Mesodermal cell (in vitro differentiated cells): Measurements from ENCODE around the gene ADGRG3. TPM values are rescaled to one million over a fixed set of nuclear protein-coding genes. Genes with fewer than 3 reads are reported as not detected.

Experiments used
- H3K27ac ChIP-seq: 2 replicates; pipeline ENCODE4 v1.7.0; 2013; ENCODE audit warnings: mild to moderate bottlenecking, low read depth, low read length, moderate library complexity; ENCODE audit not compliant: severe bottlenecking
- H3K36me3 ChIP-seq: 2 replicates; pipeline ENCODE4 v1.7.1; 2013; ENCODE audit warnings: mild to moderate bottlenecking, low read length, moderate library complexity; ENCODE audit not compliant: control insufficient read depth, insufficient read depth
- H3K4me1 ChIP-seq: one replicate; pipeline ENCODE4 v1.7.1; 2013; ENCODE audit warnings: mild to moderate bottlenecking, low read length; ENCODE audit not compliant: insufficient read depth, control insufficient read depth, poor library complexity, severe bottlenecking
- H3K4me3 ChIP-seq: 2 replicates; pipeline ENCODE4 v1.7.0; 2013; ENCODE audit warnings: low read length, control low read depth, mild to moderate bottlenecking; ENCODE audit not compliant: insufficient read depth, poor library complexity, severe bottlenecking; ENCODE audit errors: extremely low read depth
- H3K9me3 ChIP-seq: 2 replicates; pipeline ENCODE4 v1.7.1; 2013; ENCODE audit warnings: mild to moderate bottlenecking, low read length, moderate library complexity; ENCODE audit not compliant: control insufficient read depth
- WGBS, 2 experiments: methylation state at CpG; one replicate each; pipeline ENCODE4 v1.1.5; 2013; ENCODE audit warnings: missing lambda C conversion rate in 2 of 2; ENCODE audit not compliant: insufficient coverage in 2 of 2; 5-methylcytosine and 5-hydroxymethylcytosine counted together
- polyA plus RNA-seq, 2 experiments: library from polyadenylated mRNA; stranded (reverse); fragments of 50-300 nt; gene quantifications; one replicate each; pipeline ENCODE4 v1.2.3, GENCODE V29; 2013

Gene ADGRG3, protein sequence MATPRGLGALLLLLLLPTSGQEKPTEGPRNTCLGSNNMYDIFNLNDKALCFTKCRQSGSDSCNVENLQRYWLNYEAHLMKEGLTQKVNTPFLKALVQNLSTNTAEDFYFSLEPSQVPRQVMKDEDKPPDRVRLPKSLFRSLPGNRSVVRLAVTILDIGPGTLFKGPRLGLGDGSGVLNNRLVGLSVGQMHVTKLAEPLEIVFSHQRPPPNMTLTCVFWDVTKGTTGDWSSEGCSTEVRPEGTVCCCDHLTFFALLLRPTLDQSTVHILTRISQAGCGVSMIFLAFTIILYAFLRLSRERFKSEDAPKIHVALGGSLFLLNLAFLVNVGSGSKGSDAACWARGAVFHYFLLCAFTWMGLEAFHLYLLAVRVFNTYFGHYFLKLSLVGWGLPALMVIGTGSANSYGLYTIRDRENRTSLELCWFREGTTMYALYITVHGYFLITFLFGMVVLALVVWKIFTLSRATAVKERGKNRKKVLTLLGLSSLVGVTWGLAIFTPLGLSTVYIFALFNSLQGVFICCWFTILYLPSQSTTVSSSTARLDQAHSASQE
- not detected for polyA plus RNA-seq (2013, experiment 1 of 2)
- 0.40 TPM for polyA plus RNA-seq (2013, experiment 2 of 2)

GRCh38 chr16:57668263-57668571 is at the start of gene ADGRG3:
ADGRG3 (plus strand) TSS chr16:57668306; CDS start chr16:57668348, 42 bp downstream.
- WGBS, 2 experiments, result 94 to 98% methylated on average over 5 to 8 of the region's 11 CpGs
- Histone ChIP-seq H3K36me3 (no peaks in the 10 kb centered on the region), H3K27ac (no peak within 1 kb of the TSS), H3K4me1 (peaks cover 22% of the 10 kb centered on the region), H3K9me3 (no peaks in the 10 kb centered on the region), H3K4me3 (no peak within 1 kb of the TSS)

GRCh38 chr16:57619133-57619605 is 48.9 kb upstream of the ADGRG3 start:
- peaks cover 8% of the 10 kb centered on the region for H3K4me1 ChIP-seq
- H3K9me3 ChIP-seq, result no peaks in the 10 kb centered on the region
- no peak overlapping the region for H3K27ac ChIP-seq
- WGBS, 2 experiments, result 88 to 94% methylated on average over 3 to 8 of the region's 8 CpGs
- H3K36me3 ChIP-seq, result no peaks in the 10 kb centered on the region
- no peak overlapping the region for H3K4me3 ChIP-seq

DNA sequence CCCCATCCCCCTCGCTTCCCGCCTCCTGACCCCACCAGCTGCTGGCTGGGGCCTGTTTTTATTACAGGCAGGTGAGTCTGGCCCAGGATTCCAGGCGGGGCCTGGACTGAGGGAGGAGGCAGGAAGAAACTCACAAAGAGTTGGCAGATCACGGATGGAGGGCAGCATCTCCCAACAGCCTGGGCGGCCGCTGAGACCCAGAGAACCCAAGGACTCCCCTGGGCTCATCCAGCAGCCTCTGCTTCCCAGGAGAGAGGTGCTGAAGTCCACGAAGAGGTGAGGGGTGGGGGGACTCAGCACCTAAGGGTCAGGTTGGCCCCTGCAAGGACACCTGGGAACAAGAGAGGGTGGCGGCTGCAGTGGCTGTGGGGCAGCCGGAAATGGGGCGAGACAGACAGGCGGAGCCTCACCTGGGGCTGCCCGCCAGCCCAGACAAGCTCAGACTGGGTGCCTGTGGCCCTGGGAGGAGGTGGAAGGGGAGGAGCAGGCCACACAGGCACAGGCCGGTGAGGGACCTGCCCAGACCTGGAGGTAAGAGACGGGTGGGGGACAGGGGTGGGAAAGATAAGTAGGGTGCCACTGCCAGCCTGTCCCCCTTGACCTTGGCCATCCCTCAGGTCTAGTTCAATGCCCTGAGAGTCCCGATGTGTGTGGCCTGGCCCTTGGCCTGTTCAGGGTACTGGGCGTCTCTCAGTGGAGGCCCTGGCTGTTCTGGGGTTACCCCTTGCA is 48.3 kb upstream of the ADGRG3 start:
- 90 to 91% methylated on average over 12 of the region's 16 CpGs for WGBS, 2 experiments
- no peaks in the 10 kb centered on the region for H3K36me3 ChIP-seq
- no peak overlapping the region for H3K4me3 ChIP-seq
- no peak overlapping the region for H3K27ac ChIP-seq
- H3K4me1 ChIP-seq, result peaks cover 14% of the 10 kb centered on the region
- H3K9me3 ChIP-seq, result no peaks in the 10 kb centered on the region

DNA sequence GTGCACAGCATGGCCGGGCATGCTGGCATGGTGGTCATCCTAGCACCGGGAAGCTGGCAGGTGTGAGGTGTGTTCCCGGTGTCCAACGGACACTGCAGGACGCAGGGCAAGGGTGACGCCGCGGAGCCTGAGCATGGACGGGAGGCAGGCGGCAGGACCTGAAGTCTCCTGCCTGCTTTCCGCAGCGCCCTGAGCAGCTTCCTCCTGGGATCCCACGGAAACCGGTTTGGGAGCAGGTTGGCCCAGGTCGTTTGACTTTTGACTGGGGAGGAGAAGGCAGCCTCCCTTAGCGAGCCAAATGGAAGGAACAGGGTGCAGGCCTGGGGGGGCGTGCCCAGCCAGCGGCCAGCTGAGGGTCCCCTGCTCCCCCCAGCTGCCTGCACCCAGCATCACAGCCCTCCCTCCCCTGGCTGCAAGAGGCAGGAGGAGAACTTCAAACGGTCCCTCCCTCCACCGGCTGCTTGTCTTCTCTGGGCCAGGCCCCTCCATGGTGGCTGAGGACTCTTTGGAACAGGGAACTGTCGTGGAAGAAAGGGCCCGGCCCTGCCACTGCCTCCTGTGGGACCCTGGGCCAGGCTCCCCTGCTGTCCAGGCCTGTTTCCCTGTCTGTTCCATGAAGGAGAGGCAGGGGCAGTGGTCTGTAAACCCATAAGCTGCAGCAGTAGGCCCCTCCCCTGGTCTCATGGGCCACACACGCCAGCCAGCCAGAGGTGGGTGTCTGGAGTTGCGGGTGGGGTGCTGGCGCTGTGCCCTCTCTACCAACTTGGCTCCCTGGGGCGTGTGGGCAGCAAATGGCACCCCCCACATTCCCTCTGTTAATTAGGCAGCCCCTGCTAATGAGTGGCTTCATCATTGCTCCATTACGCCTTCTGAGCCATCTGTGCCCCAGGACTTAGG is 47.5 kb upstream of the ADGRG3 start:
- H3K27ac ChIP-seq, result no peak overlapping the region
- 83% methylated on average over 26 to 27 of the region's 27 CpGs for WGBS, 2 experiments
- H3K4me1 ChIP-seq, result peaks cover 16% of the 10 kb centered on the region
- no peaks in the 10 kb centered on the region for H3K9me3 ChIP-seq
- H3K4me3 ChIP-seq, result no peak overlapping the region
- H3K36me3 ChIP-seq, result no peaks in the 10 kb centered on the region

DNA sequence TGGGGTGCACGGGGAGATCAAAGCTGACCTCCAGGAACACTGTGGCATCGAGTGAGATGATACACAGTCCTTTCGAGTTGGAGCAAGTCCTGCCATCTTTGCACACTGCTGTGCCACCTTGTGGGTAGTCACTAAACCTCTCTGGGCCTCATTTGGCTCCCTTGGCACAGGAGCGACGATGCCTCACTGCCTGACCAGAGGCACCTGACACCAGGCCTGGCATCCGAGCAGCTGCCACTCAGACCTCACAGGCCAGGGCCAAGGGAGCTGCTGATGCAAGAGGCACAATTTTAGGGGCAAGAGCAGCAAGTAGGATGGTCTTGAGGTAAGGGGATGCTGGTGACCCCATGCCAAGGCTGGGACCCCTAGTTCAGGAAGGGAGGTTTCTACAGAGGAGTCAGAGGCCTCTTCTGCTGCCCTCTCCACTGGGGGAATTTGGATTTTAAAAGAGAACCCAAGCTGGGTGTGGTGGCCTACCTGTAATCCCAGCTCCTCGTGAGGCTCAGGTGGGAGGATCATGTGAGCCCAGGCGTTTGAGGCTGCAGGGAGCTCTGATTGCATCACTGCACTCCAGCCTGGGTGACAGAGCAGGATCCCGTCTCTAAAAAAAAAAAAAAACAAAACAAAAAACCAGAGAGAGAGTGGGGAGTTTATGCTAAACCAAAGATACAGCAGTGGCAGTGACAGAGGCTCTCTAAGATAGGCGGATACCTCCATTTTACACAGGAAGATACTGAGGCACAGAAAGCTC is 46.4 kb upstream of the ADGRG3 start:
- H3K9me3 ChIP-seq, result no peaks in the 10 kb centered on the region
- no peak overlapping the region for H3K4me3 ChIP-seq
- WGBS, 2 experiments, result 84 to 95% methylated on average over 7 to 9 of the region's 10 CpGs
- no peak overlapping the region for H3K27ac ChIP-seq
- H3K4me1 ChIP-seq, result peaks cover 16% of the 10 kb centered on the region
- no peaks in the 10 kb centered on the region for H3K36me3 ChIP-seq

GRCh38 chr16:57622361-57623250 is 45.5 kb upstream of the ADGRG3 start:
- Histone ChIP-seq H3K27ac (no peak overlapping the region), H3K4me1 (peaks cover 17% of the 10 kb centered on the region), H3K4me3 (no peak overlapping the region), H3K9me3 (no peaks in the 10 kb centered on the region), H3K36me3 (no peaks in the 10 kb centered on the region)
- WGBS, 2 experiments, result 88 to 97% methylated on average over 14 to 15 of the region's 16 CpGs

DNA sequence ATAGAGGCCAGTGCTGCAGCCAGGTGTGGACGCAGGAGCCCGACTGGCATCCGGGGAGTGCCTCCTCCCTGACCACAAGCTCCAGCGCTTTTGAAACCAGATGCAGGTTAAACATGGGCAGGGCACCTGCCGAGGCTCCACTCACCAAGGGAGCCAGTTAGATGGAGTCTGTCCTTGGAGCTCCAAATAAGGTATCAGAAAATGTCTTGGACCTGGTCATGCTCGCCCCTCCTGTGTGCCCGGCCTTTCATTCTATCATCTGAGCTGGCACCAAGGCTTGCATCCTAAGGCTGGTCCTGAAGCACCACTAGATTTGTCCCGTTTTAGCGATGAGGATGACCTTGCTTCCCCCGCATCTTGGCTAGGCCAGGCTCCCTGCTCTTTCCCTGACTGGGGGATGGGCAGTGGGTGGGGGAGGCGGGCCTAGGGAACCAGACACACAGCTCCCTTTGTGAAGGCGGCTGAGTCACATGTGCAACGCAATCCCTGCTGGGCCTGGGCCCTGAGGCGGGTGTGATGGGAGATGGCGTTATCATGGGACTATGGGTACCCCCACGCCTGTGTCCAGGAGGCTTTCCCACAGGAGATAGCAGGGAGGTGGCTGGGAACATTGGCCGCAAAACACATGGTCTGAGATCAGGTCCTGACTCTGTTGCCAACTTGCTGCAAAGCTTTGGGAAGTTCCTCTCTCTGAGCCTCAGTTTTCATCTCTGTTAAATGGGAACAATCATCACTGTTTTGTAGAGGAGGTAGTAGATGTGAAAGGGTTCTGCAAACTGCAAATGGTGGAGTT is 44.7 kb upstream of the ADGRG3 start:
- Histone ChIP-seq H3K27ac (no peak overlapping the region), H3K4me3 (no peak overlapping the region), H3K9me3 (no peaks in the 10 kb centered on the region), H3K36me3 (no peaks in the 10 kb centered on the region), H3K4me1 (peaks cover 25% of the 10 kb centered on the region)
- WGBS, 2 experiments, result 60 to 67% methylated on average over 13 to 17 of the region's 17 CpGs

GRCh38 chr16:57624044-57624688 is 43.9 kb upstream of the ADGRG3 start:
- WGBS, 2 experiments, result 86 to 91% methylated on average over 8 of the region's 8 CpGs
- H3K27ac ChIP-seq, result no peak overlapping the region
- no peaks in the 10 kb centered on the region for H3K36me3 ChIP-seq
- no peaks in the 10 kb centered on the region for H3K9me3 ChIP-seq
- H3K4me1 ChIP-seq, result peaks cover 32% of the 10 kb centered on the region
- H3K4me3 ChIP-seq, result no peak overlapping the region
